ENCODE results near the gene INSC.
A peak's percentile ranks its signal among the peaks of the same experiment; 100 is the strongest.

Gene INSC

GRCh38 chr11:15229069-15229468 is 114.3 kb downstream of the INSC start:
- no peak for DNase-seq

- no peak for DNase-seq
These were observed 117.8 kb downstream of the INSC start for GRCh38 chr11:15232496-15232895.

- no peak for DNase-seq
These were observed 118.8 kb downstream of the INSC start for GRCh38 chr11:15233371-15234165.

GRCh38 chr11:15234796-15235195 is 120.1 kb downstream of the INSC start:
- no peak for DNase-seq

- DNase-seq: peak in 1 of 2 experiments; percentile 56
These were observed 121.8 kb downstream of the INSC start for GRCh38 chr11:15236559-15236958.

GRCh38 chr11:15238856-15239255 is 124.1 kb downstream of the INSC start:
- no peak for DNase-seq

GRCh38 chr11:15248749-15249148 is 134.0 kb downstream of the INSC start:
- DNase-seq: no peak

GRCh38 chr11:15258433-15259165 is 143.9 kb downstream of the INSC start:
- DNase-seq: peak in 1 of 2 experiments; percentile 49

GRCh38 chr11:15266999-15267398 is 152.3 kb downstream of the INSC start:
- DNase-seq: no peak

GRCh38 chr11:15268598-15268997 is 153.9 kb downstream of the INSC start:
- DNase-seq: no peak

GRCh38 chr11:15275141-15275540 is 160.4 kb downstream of the INSC start:
- DNase-seq: no peak

- DNase-seq: peak in 1 of 2 experiments; percentile 19
These were observed 161.9 kb downstream of the INSC start for GRCh38 chr11:15276621-15277020.

GRCh38 chr11:15278128-15278527 is 163.4 kb downstream of the INSC start:
- no peak for DNase-seq

- DNase-seq: no peak
These were observed 165.7 kb downstream of the INSC start for GRCh38 chr11:15280393-15280792.

- no peak for DNase-seq
These were observed 168.0 kb downstream of the INSC start for GRCh38 chr11:15282754-15283153.

GRCh38 chr11:15286465-15286864 is 171.7 kb downstream of the INSC start:
- DNase-seq: no peak

GRCh38 chr11:15288863-15289262 is 174.1 kb downstream of the INSC start:
- DNase-seq: no peak

- no peak for DNase-seq
These were observed 175.0 kb downstream of the INSC start for GRCh38 chr11:15289723-15290122.

- peak in 1 of 2 experiments; percentile 22 for DNase-seq
These were observed 177.2 kb downstream of the INSC start for GRCh38 chr11:15291885-15292284.

- DNase-seq: no peak
These were observed 179.4 kb downstream of the INSC start for GRCh38 chr11:15293975-15294620.

- no peak for DNase-seq
These were observed 181.0 kb downstream of the INSC start for GRCh38 chr11:15295695-15296094.

Data from NCI-H2081 (cell line).